GM18868 (cell line): ENCODE results near the gene TOR4A.
"Not testable (repeated sequence)": the region's sequence is repeated elsewhere in the genome, so short reads cannot be mapped to it uniquely, and the experiment has no call there.

Source experiments
- ATAC-seq: cut with Tn5 transposase; IDR thresholded peaks from one replicate; pipeline ENCODE4 v1.9.1; 2021; ENCODE audit warnings: mild to moderate bottlenecking, moderate library complexity; ENCODE audit not compliant: unreplicated experiment

The TOR4A gene

GRCh38 chr9:137237759-137238726, 39.5 kb upstream of the TOR4A start:
- ATAC-seq = no peak

- not testable (repeated sequence) for ATAC-seq
Observed at GRCh38 chr9:137239541-137240200, 37.9 kb upstream of the TOR4A start.

- ATAC-seq = peak; percentile 16
Observed at GRCh38 chr9:137240318-137240840, 37.1 kb upstream of the TOR4A start.

- peak; percentile 75 for ATAC-seq
Observed at GRCh38 chr9:137240841-137241489, 36.6 kb upstream of the TOR4A start, which contains the start of gene TUBB4B. TSS of gene TUBB4B (plus strand) at chr9:137241287. CDS start at chr9:137241361, 74 bp downstream.

- peak; percentile 2 for ATAC-seq
Observed at GRCh38 chr9:137241490-137242268, 35.8 kb upstream of the TOR4A start.

- no peak for ATAC-seq
Observed at GRCh38 chr9:137242269-137243203, 35.0 kb upstream of the TOR4A start.

GRCh38 chr9:137243266-137243625, 34.3 kb upstream of the TOR4A start:
- ATAC-seq = not testable (repeated sequence)

GRCh38 chr9:137243626-137244485, 33.7 kb upstream of the TOR4A start:
- no peak for ATAC-seq

- ATAC-seq = no peak
Observed at GRCh38 chr9:137244486-137245449, 32.8 kb upstream of the TOR4A start.

- ATAC-seq = no peak
Observed at GRCh38 chr9:137245450-137246421, 31.8 kb upstream of the TOR4A start.

- no peak for ATAC-seq
Observed at GRCh38 chr9:137247135-137247915, 30.2 kb upstream of the TOR4A start.

GRCh38 chr9:137247916-137248175, 29.7 kb upstream of the TOR4A start:
- ATAC-seq = no peak

- no peak for ATAC-seq
Observed at GRCh38 chr9:137250329-137251193, 27.0 kb upstream of the TOR4A start.

GRCh38 chr9:137251194-137251461, 26.4 kb upstream of the TOR4A start, which contains the start of gene STPG3:
TSS of gene STPG3 (plus strand) at chr9:137251286. CDS start at chr9:137251287, 1 bp downstream.
- no peak for ATAC-seq
